GM12891 (cell line): ENCODE data around the gene HDAC9.

Experiments used
- DNase-seq: peaks from one replicate; pipeline ENCODE4 v3.0.0; 2011; ENCODE audit warnings: low spot score; ENCODE audit not compliant: insufficient read length
- FAIRE-seq: peaks from 2 replicates; lab custom pipeline; 2011; peaks lifted over from hg19 to GRCh38; lab: Jason Lieb, UNC
- PAX5 ChIP-seq: IDR thresholded peaks from 2 replicates; pipeline ENCODE4 v1.6.1; 2011; ENCODE audit warnings: low read length, moderate library complexity, mild to moderate bottlenecking; ENCODE audit not compliant: insufficient read depth, severe bottlenecking
- POLR2A ChIP-seq: IDR thresholded peaks from 2 replicates; pipeline ENCODE4 v1.6.1; 2011; ENCODE audit warnings: low read depth, low read length, control low read depth
- POLR2AphosphoS5 ChIP-seq: IDR thresholded peaks from 2 replicates; pipeline ENCODE4 v1.6.1; 2011; ENCODE audit warnings: low read depth, low read length, control low read depth
- POU2F2 ChIP-seq: IDR thresholded peaks from 2 replicates; pipeline ENCODE4 v1.6.1; 2011; ENCODE audit warnings: low read depth, mild to moderate bottlenecking, control low read depth, low read length, moderate library complexity
- SPI1 ChIP-seq: IDR thresholded peaks from 2 replicates; pipeline ENCODE4 v1.6.1; 2011; ENCODE audit warnings: low read depth, low read length, control low read depth
- TAF1 ChIP-seq: IDR thresholded peaks from 2 replicates; pipeline ENCODE4 v1.6.1; 2011; ENCODE audit warnings: low read depth, low read length, control low read depth

HDAC9 gene

GRCh38 chr7:18559756-18560155, 64.2 kb downstream of the HDAC9 start:
- TF ChIP-seq POLR2AphosphoS5 (no peak), POU2F2 (no peak), TAF1 (no peak), POLR2A (no peak), SPI1 (no peak), PAX5 (no peak)
- DNase-seq (no peak), FAIRE-seq (no peak)

DNA sequence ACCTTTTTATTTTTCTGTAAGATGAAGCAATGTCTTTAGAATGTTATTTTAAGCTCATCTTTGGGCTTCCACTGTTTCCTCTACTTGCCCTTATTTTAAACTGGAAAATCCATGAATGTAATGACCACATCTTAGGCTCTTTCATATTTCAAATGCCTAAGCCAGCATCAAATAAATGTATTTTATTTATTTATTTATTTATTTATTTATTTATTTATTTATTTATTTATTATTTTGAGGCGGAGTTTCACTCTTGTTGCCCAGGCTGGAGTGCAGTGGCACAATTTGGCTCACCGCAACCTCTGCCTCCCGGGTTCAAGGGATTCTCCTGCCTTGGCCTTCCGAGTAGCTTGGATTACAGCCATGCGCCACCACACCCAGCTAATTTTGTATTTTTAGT, 69.2 kb downstream of the HDAC9 start:
- no peak for TF ChIP-seq TAF1
- no peak for TF ChIP-seq SPI1
- TF ChIP-seq POLR2AphosphoS5 = no peak
- no peak for TF ChIP-seq POU2F2
- FAIRE-seq = no peak
- DNase-seq = no peak

DNA sequence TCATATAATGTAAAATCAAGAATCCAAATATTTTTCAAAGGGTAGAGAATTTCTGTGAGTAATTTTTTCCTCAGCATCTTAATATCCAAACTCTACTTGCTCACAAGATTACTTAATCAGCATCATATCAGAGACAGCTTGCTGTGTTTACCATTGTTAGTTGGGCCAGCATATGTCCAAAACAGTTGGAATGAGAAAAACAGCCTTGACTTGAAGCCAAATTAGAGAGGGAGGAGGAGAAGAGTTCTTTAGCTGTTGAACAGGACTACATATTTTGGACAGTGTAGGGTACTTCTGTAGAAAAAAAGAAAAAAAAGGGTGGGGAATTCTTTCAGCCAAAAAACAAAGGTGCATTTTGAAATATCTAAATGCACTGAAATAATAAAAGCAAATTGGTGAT, 69.8 kb downstream of the HDAC9 start:
- no peak for FAIRE-seq
- DNase-seq = no peak
- no peak for TF ChIP-seq POU2F2
- TF ChIP-seq POLR2AphosphoS5 = no peak
- TF ChIP-seq TAF1 = no peak
- TF ChIP-seq PAX5 = no peak
- no peak for TF ChIP-seq POLR2A
- TF ChIP-seq SPI1 = no peak

- no peak for DNase-seq
- TF ChIP-seq POU2F2 (no peak), POLR2A (no peak), PAX5 (no peak), POLR2AphosphoS5 (no peak), TAF1 (no peak), SPI1 (no peak)
- FAIRE-seq = no peak
Observed at GRCh38 chr7:18566205-18566604, 70.7 kb downstream of the HDAC9 start.

- FAIRE-seq = peak; percentile 88
- DNase-seq = no peak
- TF ChIP-seq SPI1 = peak; percentile 39; the same call in 1 of the 2 replicates
- no peak for TF ChIP-seq PAX5
- no peak for TF ChIP-seq POLR2A
- TF ChIP-seq TAF1 = no peak
- peak; percentile 82; the same call in 1 of the 2 replicates for TF ChIP-seq POU2F2
- no peak for TF ChIP-seq POLR2AphosphoS5
Observed at GRCh38 chr7:18566829-18567228, 71.3 kb downstream of the HDAC9 start.

DNA sequence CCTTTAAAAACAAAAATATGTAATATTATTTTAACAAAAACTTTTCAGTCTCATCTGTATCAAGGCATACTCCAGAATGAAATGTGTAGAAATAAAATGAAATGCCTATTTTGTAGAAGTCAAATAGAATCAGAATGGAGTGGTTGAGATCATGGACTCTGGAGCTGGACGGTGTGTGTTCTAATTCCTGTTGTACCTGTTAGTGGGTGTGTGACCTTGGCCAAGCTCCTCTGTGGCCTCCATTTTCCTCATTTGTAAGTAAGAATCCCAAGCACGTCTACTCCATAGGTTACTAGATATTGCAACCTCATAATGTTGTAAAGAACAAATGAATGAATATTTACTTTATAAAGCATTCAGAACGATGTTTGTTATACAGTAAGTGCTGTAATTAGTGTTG, 74.9 kb downstream of the HDAC9 start:
- no peak for TF ChIP-seq POLR2AphosphoS5
- TF ChIP-seq TAF1 = no peak
- TF ChIP-seq SPI1 = no peak
- TF ChIP-seq POLR2A = no peak
- TF ChIP-seq PAX5 = no peak
- no peak for TF ChIP-seq POU2F2
- FAIRE-seq = no peak

GRCh38 chr7:18570890-18571478, 75.4 kb downstream of the HDAC9 start:
- FAIRE-seq = peak; percentile 26
- DNase-seq = no peak
- no peak for TF ChIP-seq POU2F2
- no peak for TF ChIP-seq POLR2A
- no peak for TF ChIP-seq TAF1
- no peak for TF ChIP-seq PAX5
- no peak for TF ChIP-seq POLR2AphosphoS5
- no peak for TF ChIP-seq SPI1

More for the DNA sequence above, 74.9 kb downstream of the HDAC9 start:
- no peak for DNase-seq

GRCh38 chr7:18572154-18572553, 76.6 kb downstream of the HDAC9 start:
- DNase-seq = no peak
- TF ChIP-seq SPI1 (no peak), POU2F2 (no peak), POLR2AphosphoS5 (no peak), PAX5 (no peak), TAF1 (no peak), POLR2A (no peak)
- no peak for FAIRE-seq

GRCh38 chr7:18572885-18573284, 77.3 kb downstream of the HDAC9 start:
- FAIRE-seq (no peak), DNase-seq (no peak)
- TF ChIP-seq SPI1 = no peak
- no peak for TF ChIP-seq POU2F2
- no peak for TF ChIP-seq TAF1
- TF ChIP-seq POLR2AphosphoS5 = no peak

DNA sequence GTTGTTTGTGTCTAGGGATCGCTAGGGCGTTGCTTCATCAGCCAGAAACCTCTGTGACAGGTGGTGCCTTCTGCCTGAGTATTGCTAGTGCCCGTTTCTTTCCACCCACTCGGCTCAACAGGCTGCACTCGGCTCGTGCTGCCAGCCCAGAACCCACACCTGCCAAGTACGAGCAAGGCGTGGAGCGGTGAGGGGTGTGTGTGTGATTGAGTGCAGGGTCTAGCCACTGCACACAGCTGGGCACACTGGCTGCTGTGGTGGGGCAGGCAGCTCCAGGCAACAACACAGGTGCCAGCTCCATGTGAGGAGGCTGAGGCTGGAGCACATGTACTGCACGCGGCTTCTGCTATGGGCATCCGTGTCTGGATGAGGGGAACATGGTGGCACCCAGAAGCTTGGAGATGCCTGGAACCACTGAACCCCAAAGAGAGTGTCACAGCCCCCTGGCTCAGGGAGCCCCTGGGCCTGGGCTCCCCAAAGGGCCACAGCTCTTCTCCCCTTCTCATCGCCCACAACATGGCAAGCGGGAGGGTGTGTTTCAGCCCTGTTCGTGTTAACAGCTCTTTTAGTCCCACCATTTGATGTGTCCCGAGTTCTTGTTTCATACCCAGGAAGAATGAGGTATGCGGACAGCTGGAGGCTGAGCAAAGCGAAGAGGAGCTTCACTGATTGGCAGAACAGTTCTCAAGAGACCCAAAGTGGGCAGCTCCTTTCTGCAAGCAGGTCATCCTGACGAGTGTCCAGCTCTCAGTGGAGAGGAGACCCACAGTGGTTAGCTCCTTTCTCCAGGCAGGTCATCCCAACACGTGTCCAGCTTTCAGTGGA, 78.1 kb downstream of the HDAC9 start:
- TF ChIP-seq TAF1 = no peak
- no peak for TF ChIP-seq PAX5
- TF ChIP-seq POLR2AphosphoS5 = no peak
- no peak for TF ChIP-seq POLR2A
- no peak for TF ChIP-seq POU2F2
- no peak for TF ChIP-seq SPI1
- FAIRE-seq = peak; percentile 91
- no peak for DNase-seq

DNA sequence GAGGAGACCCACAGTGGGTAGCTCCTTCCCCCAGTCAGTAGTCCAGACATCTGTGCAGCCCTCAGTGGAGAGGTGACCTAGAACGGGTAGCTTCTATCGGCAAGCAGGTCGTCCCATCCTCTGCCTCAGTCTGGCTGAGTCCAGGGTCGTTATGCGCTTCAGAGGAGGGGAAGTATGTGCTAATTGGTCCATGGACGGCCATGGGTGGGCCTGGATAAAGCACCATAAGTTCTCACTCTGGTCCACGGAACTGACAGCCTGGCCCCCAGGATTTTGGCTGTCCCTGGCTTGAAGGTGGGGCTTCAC, 78.6 kb downstream of the HDAC9 start:
- FAIRE-seq (no peak), DNase-seq (no peak)
- TF ChIP-seq POU2F2 = no peak
- TF ChIP-seq POLR2AphosphoS5 = no peak
- TF ChIP-seq POLR2A = no peak
- TF ChIP-seq PAX5 = no peak
- TF ChIP-seq TAF1 = no peak
- no peak for TF ChIP-seq SPI1
